SU-DHL-6 (cell line): ENCODE results near the gene TUBB2B.

Experiments
- H2AFZ ChIP-seq: fragments of 200-600 bp; sonication (generic); 2 replicates; pipeline ENCODE4 v1.6.1; 2014; ENCODE audit warnings: low read depth, mild to moderate bottlenecking, moderate library complexity, mixed read lengths, antibody characterized with exemption, low read length; ENCODE audit not compliant: severe bottlenecking
- H3F3A ChIP-seq: fragments of 200-600 bp; shearing (Covaris generic); 2 replicates; pipeline ENCODE4 v1.6.0; 2016; ENCODE audit warnings: antibody characterized with exemption, mild to moderate bottlenecking; ENCODE audit not compliant: insufficient read depth
- H3K27ac ChIP-seq: fragments of 200-600 bp; sonication (generic); 2 replicates; pipeline ENCODE4 v1.5.1; 2016; ENCODE audit warnings: low read depth, mild to moderate bottlenecking, low read length, moderate library complexity, mixed read lengths
- H3K27me3 ChIP-seq: fragments of 200-600 bp; sonication (generic), shearing (Covaris generic); 2 replicates; pipeline ENCODE4 v1.6.0; 2014; ENCODE audit warnings: mild to moderate bottlenecking, low read length
- H3K36me3 ChIP-seq: fragments of 200-600 bp; sonication (generic); 2 replicates; pipeline ENCODE4 v1.6.1; 2014; ENCODE audit warnings: mild to moderate bottlenecking, low read length, mixed read lengths
- H3K4me2 ChIP-seq: fragments of 300-600, 200-600 bp; shearing (Covaris generic), sonication (generic); 2 replicates; pipeline ENCODE4 v1.6.0; 2014; ENCODE audit warnings: low read length, low read depth, mild to moderate bottlenecking; ENCODE audit not compliant: poor library complexity, severe bottlenecking
- H3K4me3 ChIP-seq: fragments of 200-600 bp; sonication (generic); 2 replicates; pipeline ENCODE4 v1.5.1; 2014; ENCODE audit warnings: antibody characterized with exemption, low read length, mild to moderate bottlenecking, mixed read lengths; ENCODE audit not compliant: insufficient read depth, poor library complexity, severe bottlenecking
- H3K79me2 ChIP-seq: fragments of 200-600 bp; sonication (generic); 2 replicates; pipeline ENCODE4 v1.6.1; 2014; ENCODE audit warnings: mild to moderate bottlenecking, low read length, moderate library complexity; ENCODE audit not compliant: insufficient read depth
- H3K9ac ChIP-seq: fragments of 200-600 bp; sonication (generic); 2 replicates; pipeline ENCODE4 v1.7.0; 2014; ENCODE audit warnings: mild to moderate bottlenecking, low read length
- H3K9me2 ChIP-seq: fragments of 200-600 bp; sonication (generic); replicated peaks from 2 replicates; pipeline ENCODE4 v1.6.1; 2014; ENCODE audit warnings: low read length; ENCODE audit not compliant: insufficient read depth
- H3K9me3 ChIP-seq: fragments of 200-600 bp; sonication (generic); 2 replicates; pipeline ENCODE4 v1.6.1; 2014; ENCODE audit warnings: low read length, mixed read lengths; ENCODE audit not compliant: insufficient read depth
- H4K20me1 ChIP-seq: fragments of 200-600 bp; sonication (generic); 2 replicates; pipeline ENCODE4 v1.6.1; 2014; ENCODE audit warnings: low read depth, mild to moderate bottlenecking, antibody characterized with exemption, low read length, moderate library complexity, mixed read lengths
- CTCF ChIP-seq: fragments of 200-600 bp; sonication (generic); IDR thresholded peaks from one replicate; pipeline ENCODE4 v1.5.1; 2017; ENCODE audit warnings: antibody characterized with exemption, mild to moderate bottlenecking, low read length, moderate library complexity; ENCODE audit not compliant: insufficient read depth, poor library complexity, severe bottlenecking
- EZH2phosphoT487 ChIP-seq: fragments of 200-600 bp; sonication (generic), shearing (Covaris generic); conservative IDR thresholded peaks from 2 replicates; pipeline ENCODE4 v1.6.1; 2018; ENCODE audit warnings: mild to moderate bottlenecking, antibody characterized with exemption, low read length, moderate library complexity, mixed read lengths

Gene TUBB2B

DNA sequence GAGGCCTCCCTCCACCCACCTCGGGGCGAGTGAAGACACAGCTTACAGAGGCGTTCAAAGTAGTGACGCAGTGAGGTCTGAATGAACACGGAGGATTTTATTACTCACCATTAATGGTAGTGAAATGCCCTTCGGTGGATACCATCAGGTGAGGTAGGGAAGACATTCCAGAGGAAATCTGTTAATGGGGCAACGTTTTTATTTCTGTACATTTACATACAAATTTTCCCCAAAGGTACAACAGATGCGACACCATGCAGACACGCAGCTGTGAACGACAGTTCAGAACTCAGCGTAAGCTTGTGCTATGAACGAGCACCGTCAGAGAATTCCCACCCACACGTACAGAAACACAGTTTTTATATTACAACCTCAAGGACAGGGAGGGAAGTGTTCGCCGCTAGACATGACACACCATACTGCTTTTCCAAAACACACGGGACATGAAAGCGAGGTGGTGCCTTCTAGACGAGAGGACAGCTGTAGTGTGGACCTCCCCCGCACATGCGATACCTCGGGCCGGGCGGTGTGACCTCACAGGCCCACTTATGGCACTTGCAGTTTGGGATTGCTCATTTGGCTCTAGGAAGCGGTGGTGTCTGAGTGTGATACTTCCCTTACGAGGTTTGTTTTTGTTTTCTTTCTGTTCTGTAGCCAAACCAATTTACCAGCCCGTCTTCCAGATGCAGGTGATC is 42.0 kb upstream of the TUBB2B start:
- TF ChIP-seq EZH2phosphoT487 (no peak), CTCF (no peak)
- H3K27me3 ChIP-seq, result no peaks in the 10 kb centered on the region
- no peaks in the 10 kb centered on the region for H3K9me2 ChIP-seq
- no peak overlapping the region for H3K4me2 ChIP-seq
- H3K9me3 ChIP-seq, result no peaks in the 10 kb centered on the region
- 0 out of 2 replicates have a peak, but pooled peaks cover 2% of the 10 kb centered on the region for H4K20me1 ChIP-seq
- H3K79me2 ChIP-seq, result peaks cover 35% of the 10 kb centered on the region
- H2AFZ ChIP-seq, result no peak overlapping the region
- no peaks in the 10 kb centered on the region for H3K36me3 ChIP-seq
- no peaks in the 10 kb centered on the region for H3F3A ChIP-seq
- H3K4me3 ChIP-seq, result no peak overlapping the region
- H3K9ac ChIP-seq, result no peak overlapping the region
- no peak overlapping the region for H3K27ac ChIP-seq

GRCh38 chr6:3268680-3269079 is 41.2 kb upstream of the TUBB2B start:
- Histone ChIP-seq H3K9me2 (no peaks in the 10 kb centered on the region), H2AFZ (no peak overlapping the region), H3K27me3 (no peaks in the 10 kb centered on the region), H3K9me3 (no peaks in the 10 kb centered on the region), H3K9ac (no peak overlapping the region), H3F3A (no peaks in the 10 kb centered on the region), H3K4me2 (no peak overlapping the region), H3K4me3 (no peak overlapping the region), H3K27ac (no peak overlapping the region), H3K36me3 (0 out of 2 replicates have a peak, but pooled peaks cover 2% of the 10 kb centered on the region), H3K79me2 (peaks cover 42% of the 10 kb centered on the region), H4K20me1 (0 out of 2 replicates have a peak, but pooled peaks cover 2% of the 10 kb centered on the region)
- TF ChIP-seq EZH2phosphoT487 (no peak), CTCF (no peak)

GRCh38 chr6:3267162-3267561 is 39.7 kb upstream of the TUBB2B start:
- H3K27ac ChIP-seq, result no peak overlapping the region
- H3K9ac ChIP-seq, result no peak overlapping the region
- H3K4me3 ChIP-seq, result no peak overlapping the region
- H3K9me3 ChIP-seq, result no peaks in the 10 kb centered on the region
- 0 out of 2 replicates have a peak, but pooled peaks cover 2% of the 10 kb centered on the region for H3K36me3 ChIP-seq
- no peak overlapping the region for H3K4me2 ChIP-seq
- peaks cover 6% of the 10 kb centered on the region; the same call in 1 of the 2 replicates for H4K20me1 ChIP-seq
- TF ChIP-seq CTCF (no peak), EZH2phosphoT487 (no peak)
- peaks cover 57% of the 10 kb centered on the region for H3K79me2 ChIP-seq
- no peaks in the 10 kb centered on the region for H3F3A ChIP-seq
- H2AFZ ChIP-seq, result no peak overlapping the region
- no peaks in the 10 kb centered on the region for H3K9me2 ChIP-seq
- H3K27me3 ChIP-seq, result no peaks in the 10 kb centered on the region
